ENCODE results near the gene LRRC26. TPM values are rescaled to one million over a fixed set of nuclear protein-coding genes. Genes with fewer than 3 reads are reported as not detected.

LRRC26 gene
- total RNA-seq, 1 experiment from 2014 or later = 0.52 TPM

GRCh38 chr9:137178939-137179630, 9.2 kb upstream of the LRRC26 start:
- CTCF ChIA-PET = no interaction called here
- BruUV-seq (replicated peaks) = no TSS peak
- H3K36me3 Mint-ChIP-seq (ENCODE audit: insufficient read depth, unreplicated experiment) = peaks cover 14% of the 10 kb centered on the region

DNA sequence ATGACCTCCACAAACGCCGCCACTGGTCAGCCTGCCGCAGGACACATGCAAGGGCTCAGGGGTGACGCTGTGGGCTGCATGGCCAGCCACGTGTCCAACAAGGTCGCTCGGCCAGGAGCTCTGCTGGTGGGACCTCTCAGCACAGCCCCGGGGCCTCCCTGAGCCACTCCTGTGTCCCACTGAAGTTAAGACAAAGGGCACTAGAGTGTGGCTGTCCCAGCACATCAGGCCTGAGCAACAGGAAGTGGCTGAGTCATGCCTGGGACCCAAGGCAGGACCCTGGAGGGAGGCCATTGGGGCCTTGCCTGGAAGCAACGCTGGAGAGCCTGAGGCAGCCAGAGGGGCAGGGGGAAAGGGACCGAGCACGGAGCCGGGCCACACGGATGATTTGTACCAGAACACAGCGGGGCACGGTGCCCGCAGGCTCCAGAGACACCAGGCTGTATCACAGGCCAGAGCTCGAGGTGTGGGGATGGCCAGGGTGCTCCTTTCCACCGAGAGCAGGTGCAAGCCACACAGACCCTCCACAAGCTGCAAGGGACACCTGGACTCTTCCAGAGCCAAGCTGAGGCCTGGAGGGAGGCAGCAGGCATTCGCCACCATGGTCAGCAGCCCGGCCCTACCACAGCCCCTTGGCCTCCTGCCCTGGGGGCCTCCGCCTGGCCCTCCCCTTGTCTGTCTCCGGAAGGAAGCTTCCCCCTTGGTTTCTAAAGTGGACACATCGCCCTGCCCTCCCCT, 8.5 kb upstream of the LRRC26 start:
- Mint-ChIP-seq H3K4me1 (ENCODE audit: low read depth, unreplicated experiment) (peaks cover 9% of the 10 kb centered on the region), H3K36me3 (ENCODE audit: insufficient read depth, unreplicated experiment) (peaks cover 11% of the 10 kb centered on the region), H3K27me3 (ENCODE audit: unreplicated experiment) (peaks cover 4% of the 10 kb centered on the region), H3K27ac (ENCODE audit: unreplicated experiment) (no peak overlapping the region), H3K9me3 (ENCODE audit: low read depth, unreplicated experiment) (no peaks in the 10 kb centered on the region), H3K4me3 (ENCODE audit: low read depth, unreplicated experiment) (no peak overlapping the region)
- intact Hi-C loops (cut with micrococcal nuclease; ENCODE audit: unreplicated experiment) = loop anchor here (5.0 kb wide), 1 partner anchor 49 kb away; the partner anchor contains the start of genes CYSRT1 and RNF224
- no peak for DNase-seq
- CTCF ChIA-PET = no interaction called here
- TF ChIP-seq CTCF (IDR thresholded peaks at IDR 0.05; ENCODE audit: unreplicated experiment) = no peak
- no TSS peak for BruUV-seq (replicated peaks)

More at GRCh38 chr9:137178939-137179630, 9.2 kb upstream of the LRRC26 start:
- Mint-ChIP-seq H3K9me3 (ENCODE audit: low read depth, unreplicated experiment) (no peaks in the 10 kb centered on the region), H3K4me3 (ENCODE audit: low read depth, unreplicated experiment) (no peak overlapping the region), H3K4me1 (ENCODE audit: low read depth, unreplicated experiment) (peaks cover 9% of the 10 kb centered on the region), H3K27me3 (ENCODE audit: unreplicated experiment) (no peaks in the 10 kb centered on the region), H3K27ac (ENCODE audit: unreplicated experiment) (no peak overlapping the region)
- TF ChIP-seq CTCF (IDR thresholded peaks at IDR 0.05; ENCODE audit: unreplicated experiment) = no peak
- no peak for DNase-seq
- intact Hi-C loops (cut with micrococcal nuclease; ENCODE audit: unreplicated experiment) = loop anchor here (5.0 kb wide), 1 partner anchor 48 kb away; the partner anchor contains the start of genes CYSRT1 and RNF224

- intact Hi-C loops (cut with micrococcal nuclease; ENCODE audit: unreplicated experiment) = loop anchor here (5.0 kb wide), 1 partner anchor 51 kb away; the partner anchor contains the start of genes CYSRT1 and RNF224
- CTCF ChIA-PET = interaction anchor here (0.5 to 1.3 kb wide), 5 partner anchors 45 to 90 kb away, joined by 3 to 8 read pairs (median 3); partner anchors contain the start of gene RNF224
- H3K27me3 Mint-ChIP-seq (ENCODE audit: unreplicated experiment) = peaks cover 11% of the 10 kb centered on the region
- H3K36me3 Mint-ChIP-seq (ENCODE audit: insufficient read depth, unreplicated experiment) = peaks cover 8% of the 10 kb centered on the region
- peaks cover 9% of the 10 kb centered on the region for H3K4me1 Mint-ChIP-seq (ENCODE audit: low read depth, unreplicated experiment)
- H3K27ac Mint-ChIP-seq (ENCODE audit: unreplicated experiment) = no peak overlapping the region
- no TSS peak for BruUV-seq (replicated peaks)
- H3K4me3 Mint-ChIP-seq (ENCODE audit: low read depth, unreplicated experiment) = no peak overlapping the region
- DNase-seq = peak; percentile 51
- no peak for TF ChIP-seq CTCF (IDR thresholded peaks at IDR 0.05; ENCODE audit: unreplicated experiment)
- no peaks in the 10 kb centered on the region for H3K9me3 Mint-ChIP-seq (ENCODE audit: low read depth, unreplicated experiment)
These were observed 6.7 kb upstream of the LRRC26 start for GRCh38 chr9:137176302-137177182.
